ENCODE results near the gene ACTR1A.

- TF ChIP-seq CTCF (conservative IDR thresholded peaks at IDR 0.05; ENCODE audit: low read depth, low read length) (no peak), EZH2 (IDR thresholded peaks at IDR 0.05; ENCODE audit: borderline replicate concordance, low read depth, low read length, poor library complexity, severe bottlenecking) (no peak)
Measured at GRCh38 chr10:102493771-102494170, 8.7 kb downstream of the ACTR1A start.
